Body of pancreas (tissue), 4 donors: Measurements from ENCODE around the gene PATJ. TPM values are rescaled to one million over a fixed set of nuclear protein-coding genes. Genes with fewer than 3 reads are reported as not detected.

Source experiments
- ATAC-seq: fragments of 150-250 bp; one replicate; pipeline ENCODE4 v1.9.1; 2016
- DNase-seq, 4 donors: peaks; one replicate each; pipeline ENCODE4 v3.0.0-alpha.2; 2019
- H3K27ac ChIP-seq, 4 donors: fragments of 200-600 bp; sonication (generic); 1 replicate in 3 of 4; 2 replicates in 1 of 4; pipeline versions ENCODE4 v1.5.1 to v1.6.1; 2016 to 2019; ENCODE audit warnings: mild to moderate bottlenecking in 1 of 4, mixed read lengths in 1 of 4, moderate library complexity in 1 of 4
- H3K27me3 ChIP-seq, 2 donors: fragments of 200-600 bp; sonication (generic); one replicate each; pipeline ENCODE4 v1.6.0; 2016; ENCODE audit warnings: mild to moderate bottlenecking in 1 of 2
- H3K36me3 ChIP-seq, 2 donors: fragments of 200-600 bp; sonication (generic); replicated peaks in 1 of 2; 2 replicates each; pipeline ENCODE4 v1.5.1; 2016; ENCODE audit warnings: low read depth in 2 of 2; ENCODE audit not compliant: insufficient read depth in 1 of 2
- H3K4me1 ChIP-seq: fragments of 200-600 bp; sonication (generic); one replicate; pipeline ENCODE4 v1.6.0; 2016
- H3K4me3 ChIP-seq, 2 donors: fragments of 200-600 bp; sonication (generic); 1 replicate in 1 of 2; 2 replicates in 1 of 2; pipeline ENCODE4 v1.5.1; 2016 to 2019
- H3K9me3 ChIP-seq, 3 donors: fragments of 200-600 bp; sonication (generic); 1 replicate in 2 of 3; 2 replicates in 1 of 3; pipeline ENCODE4 v1.5.1; 2016
- POLR2A ChIP-seq, 3 donors: fragments of 450-650 bp; IDR thresholded peaks; one replicate each; pipeline ENCODE4 v1.6.1; 2016; ENCODE audit warnings: antibody characterized with exemption in 3 of 3, mild to moderate bottlenecking in 2 of 3
- WGBS, 2 donors: methylation state at CpG; one replicate each; pipeline ENCODE4 v1.1.5; 2017; 5-methylcytosine and 5-hydroxymethylcytosine counted together
- intact Hi-C: fragments of 100-400 bp; cut with DNase I; formaldehyde crosslinking; loops from one replicate; pipeline ENCODE4 v1.15.1; 2023
- total RNA-seq, 2 donors: library from RNA; depleted of rRNA; stranded (reverse); fragments of >200 nt; gene quantifications; one replicate each; pipeline ENCODE4 v1.1.0, GENCODE V29; 2016
- TF ChIP-seq, protein P1 (sequence below), 7 experiments: fragments of 450-650 bp in 4 of 7; fragments of 200-600 bp in 3 of 7; sonication (generic) in 3 of 7; IDR thresholded peaks; one replicate each; pipeline ENCODE4 v1.5.1; 2016 to 2019; ENCODE audit warnings: antibody characterized with exemption in 7 of 7

The PATJ gene
- total RNA-seq, 2 donors from 2014 or later: 54.2 to 72.5 TPM

GRCh38 chr1:61748566-61748965 lies 6.3 kb downstream of the PATJ start:
- peaks cover 38% of the 10 kb centered on the region for H3K4me1 ChIP-seq
- H3K27ac ChIP-seq: no peak overlapping the region
- ATAC-seq: no peak
- no peaks in the 10 kb centered on the region for H3K9me3 ChIP-seq
- WGBS, 2 donors: 98% methylated on average over 4 of the region's 4 CpGs
- H3K4me3 ChIP-seq: no peak overlapping the region
- H3K36me3 ChIP-seq: no peaks in the 10 kb centered on the region
- no peak for DNase-seq
- intact Hi-C loops: no loop called here
- TF ChIP-seq, protein P1, sequence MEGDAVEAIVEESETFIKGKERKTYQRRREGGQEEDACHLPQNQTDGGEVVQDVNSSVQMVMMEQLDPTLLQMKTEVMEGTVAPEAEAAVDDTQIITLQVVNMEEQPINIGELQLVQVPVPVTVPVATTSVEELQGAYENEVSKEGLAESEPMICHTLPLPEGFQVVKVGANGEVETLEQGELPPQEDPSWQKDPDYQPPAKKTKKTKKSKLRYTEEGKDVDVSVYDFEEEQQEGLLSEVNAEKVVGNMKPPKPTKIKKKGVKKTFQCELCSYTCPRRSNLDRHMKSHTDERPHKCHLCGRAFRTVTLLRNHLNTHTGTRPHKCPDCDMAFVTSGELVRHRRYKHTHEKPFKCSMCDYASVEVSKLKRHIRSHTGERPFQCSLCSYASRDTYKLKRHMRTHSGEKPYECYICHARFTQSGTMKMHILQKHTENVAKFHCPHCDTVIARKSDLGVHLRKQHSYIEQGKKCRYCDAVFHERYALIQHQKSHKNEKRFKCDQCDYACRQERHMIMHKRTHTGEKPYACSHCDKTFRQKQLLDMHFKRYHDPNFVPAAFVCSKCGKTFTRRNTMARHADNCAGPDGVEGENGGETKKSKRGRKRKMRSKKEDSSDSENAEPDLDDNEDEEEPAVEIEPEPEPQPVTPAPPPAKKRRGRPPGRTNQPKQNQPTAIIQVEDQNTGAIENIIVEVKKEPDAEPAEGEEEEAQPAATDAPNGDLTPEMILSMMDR (IDR thresholded peaks at IDR 0.05): no peak
- TF ChIP-seq POLR2A (IDR thresholded peaks at IDR 0.05): no peak
- no peaks in the 10 kb centered on the region for H3K27me3 ChIP-seq

- H3K36me3 ChIP-seq: no peaks in the 10 kb centered on the region
- DNase-seq: no peak
- peaks cover 28% of the 10 kb centered on the region for H3K4me1 ChIP-seq
- no peak for ATAC-seq
- H3K4me3 ChIP-seq: no peak overlapping the region
- TF ChIP-seq, protein P1 (IDR thresholded peaks at IDR 0.05): no peak
- TF ChIP-seq POLR2A (IDR thresholded peaks at IDR 0.05): no peak
- H3K27ac ChIP-seq: no peak overlapping the region
- intact Hi-C loops: no loop called here
- no peaks in the 10 kb centered on the region for H3K9me3 ChIP-seq
- H3K27me3 ChIP-seq: no peaks in the 10 kb centered on the region
- 98% methylated on average over 2 of the region's 2 CpGs for WGBS, 2 donors
These were observed 7.3 kb downstream of the PATJ start for GRCh38 chr1:61749574-61749973.

GRCh38 chr1:61752921-61753389 lies 10.7 kb downstream of the PATJ start:
- Histone ChIP-seq H3K4me3 (no peak overlapping the region), H3K9me3 (no peaks in the 10 kb centered on the region), H3K27ac (peak overlapping the region in 1 of 4 donors; percentile 41), H3K27me3 (no peaks in the 10 kb centered on the region), H3K36me3 (no peaks in the 10 kb centered on the region), H3K4me1 (peaks cover 13% of the 10 kb centered on the region)
- TF ChIP-seq POLR2A (IDR thresholded peaks at IDR 0.05): no peak
- TF ChIP-seq, protein P1 (IDR thresholded peaks at IDR 0.05): no peak
- ATAC-seq (no peak), DNase-seq (no peak)
- intact Hi-C loops: no loop called here
- 6 to 28% methylated on average over 1 of the region's 1 CpG for WGBS, 2 donors

DNA sequence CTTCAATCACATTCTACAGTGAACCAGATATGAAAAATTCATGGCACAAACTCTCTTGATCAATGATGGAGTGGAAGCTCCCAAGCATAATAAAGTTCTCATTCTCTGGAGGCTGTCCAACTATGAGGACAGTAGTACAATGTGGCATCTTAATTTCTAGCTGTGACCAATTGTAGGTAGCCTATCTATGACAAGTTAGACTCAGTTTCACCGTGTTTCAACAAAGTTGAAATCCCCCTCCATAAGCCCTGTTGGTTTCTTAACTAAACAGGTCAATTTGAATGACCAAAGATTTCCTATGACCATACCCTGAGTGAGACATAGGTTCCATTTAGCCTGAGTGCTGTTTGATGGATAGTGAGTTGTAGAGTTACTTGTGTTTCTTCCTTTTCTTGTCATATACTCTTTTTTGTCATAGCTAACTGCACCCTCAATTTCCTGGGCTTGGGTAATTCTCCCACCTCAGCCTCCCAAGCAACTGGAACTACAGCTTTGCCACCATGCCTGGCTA lies 11.8 kb downstream of the PATJ start:
- no peak for DNase-seq
- ATAC-seq: no peak
- Histone ChIP-seq H3K27ac (no peak overlapping the region), H3K9me3 (no peaks in the 10 kb centered on the region), H3K4me3 (no peak overlapping the region), H3K36me3 (no peaks in the 10 kb centered on the region), H3K27me3 (no peaks in the 10 kb centered on the region), H3K4me1 (peaks cover 18% of the 10 kb centered on the region)
- WGBS, 2 donors: 90 to 100% methylated on average over 1 of the region's 1 CpG
- intact Hi-C loops: no loop called here
- TF ChIP-seq POLR2A (IDR thresholded peaks at IDR 0.05): no peak
- TF ChIP-seq, protein P1 (IDR thresholded peaks at IDR 0.05): no peak

GRCh38 chr1:61754545-61754944 lies 12.3 kb downstream of the PATJ start:
- intact Hi-C loops: no loop called here
- no peak for DNase-seq
- 84 to 92% methylated on average over 4 of the region's 4 CpGs for WGBS, 2 donors
- H3K27me3 ChIP-seq: no peaks in the 10 kb centered on the region
- H3K4me3 ChIP-seq: no peak overlapping the region
- H3K4me1 ChIP-seq: peaks cover 22% of the 10 kb centered on the region
- no peak for ATAC-seq
- H3K27ac ChIP-seq: no peak overlapping the region
- H3K9me3 ChIP-seq: no peaks in the 10 kb centered on the region
- TF ChIP-seq POLR2A (IDR thresholded peaks at IDR 0.05): no peak
- TF ChIP-seq, protein P1 (IDR thresholded peaks at IDR 0.05): no peak
- H3K36me3 ChIP-seq: no peaks in the 10 kb centered on the region
